Aortic smooth muscle cell (primary cell): ENCODE results near the gene STEAP2. TPM values are rescaled to one million over a fixed set of nuclear protein-coding genes. Genes with fewer than 3 reads are reported as not detected.

Experiments
- total RNA-seq: library from RNA; depleted of rRNA; stranded (reverse); fragments of >200 nt; gene quantifications from 2 replicates; pipeline ENCODE4 v1.2.3, GENCODE V29; 2014

STEAP2 gene
- total RNA-seq, result 18.0 and 22.3 TPM in 2 replicates

DNA sequence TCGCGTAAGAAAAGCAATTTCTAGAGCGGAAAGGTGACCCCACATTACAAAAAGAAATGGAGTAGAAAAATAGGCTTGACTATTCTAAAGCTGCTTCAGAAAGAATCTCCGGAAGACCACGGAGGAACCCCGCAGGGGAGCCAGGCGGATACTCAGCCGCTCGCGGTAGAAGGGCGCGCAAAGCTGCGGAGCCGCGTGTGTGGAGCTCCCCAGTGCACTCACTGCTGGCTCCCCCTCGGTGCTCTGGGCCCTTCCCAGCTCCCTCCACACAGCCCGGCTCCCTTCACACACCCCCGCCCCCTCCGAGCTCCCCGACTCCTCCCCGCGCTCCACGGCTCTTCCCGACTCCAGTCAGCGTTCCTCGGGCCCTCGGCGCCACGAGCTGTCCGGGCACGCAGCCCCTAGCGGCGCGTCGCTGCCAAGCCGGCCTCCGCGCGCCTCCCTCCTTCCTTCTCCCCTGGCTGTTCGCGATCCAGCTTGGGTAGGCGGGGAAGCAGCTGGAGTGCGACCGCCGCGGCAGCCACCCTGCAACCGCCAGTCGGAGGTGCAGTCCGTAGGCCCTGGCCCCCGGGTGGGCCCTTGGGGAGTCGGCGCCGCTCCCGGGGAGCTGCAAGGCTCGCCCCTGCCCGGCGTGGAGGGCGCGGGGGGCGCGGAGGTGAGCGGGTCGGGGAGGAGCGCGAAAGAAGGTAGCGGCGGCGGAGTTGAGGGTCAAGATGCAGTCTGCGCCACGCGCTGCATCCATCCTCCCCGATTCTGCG, at the start of gene STEAP2:
Gene STEAP2, plus strand, starts transcription at position 350 of the 758 bp plus-strand sequence. CDS start 13,343 bp downstream, outside the sequence.

GRCh38 chr7:90244909-90245851, 33.6 kb downstream of the STEAP2 start, which contains the start of gene CFAP69:
Gene CFAP69 (plus strand): TSS chr7:90245174. CDS start chr7:90245425, 251 bp downstream.

Other genes with a start within 250 kb of the STEAP2 start
- gene STEAP1, start 57.3 kb upstream of the STEAP2 start, total RNA-seq, result 68.3 and 73.1 TPM in 2 replicates
- gene CFAP69, start 33.4 kb downstream of the STEAP2 start, total RNA-seq, result 6.1 and 7.8 TPM in 2 replicates
- not detected in 2 replicates for gene FAM237B, start 109.6 kb downstream of the STEAP2 start, total RNA-seq
- 10.0 and 14.4 TPM in 2 replicates for gene GTPBP10, start 135.0 kb downstream of the STEAP2 start, total RNA-seq
- gene CLDN12, start 191.7 kb downstream of the STEAP2 start, total RNA-seq, result 35.5 and 40.7 TPM in 2 replicates